Neuronal stem cell (in vitro differentiated cells): Measurements from ENCODE around the gene OR10D3.

Experiments used
- DNase-seq: peaks from one replicate; pipeline ENCODE4 v3.0.0-alpha.2; 2013; ENCODE audit warnings: low spot score
- H2AFZ ChIP-seq: one replicate; pipeline ENCODE4 v1.6.1; 2013; ENCODE audit warnings: mild to moderate bottlenecking, low read length, inconsistent platforms
- H2AK5ac ChIP-seq: 2 replicates; pipeline ENCODE4 v1.6.1; 2013; ENCODE audit warnings: low read depth, mild to moderate bottlenecking, inconsistent platforms, low read length, moderate library complexity, mixed read lengths
- H2BK120ac ChIP-seq: 2 replicates; pipeline ENCODE4 v1.6.1; 2013; ENCODE audit warnings: low read depth, mild to moderate bottlenecking, inconsistent platforms, low read length, moderate library complexity, mixed read lengths
- H2BK12ac ChIP-seq: one replicate; pipeline ENCODE4 v1.6.1; 2013; ENCODE audit warnings: low read length, inconsistent platforms
- H2BK15ac ChIP-seq: 2 replicates; pipeline ENCODE4 v1.6.1; 2013; ENCODE audit warnings: mild to moderate bottlenecking, low read length, inconsistent platforms, mixed read lengths
- H2BK5ac ChIP-seq: one replicate; pipeline ENCODE4 v1.6.1; 2013; ENCODE audit warnings: inconsistent platforms, mild to moderate bottlenecking, low read length, moderate library complexity
- H3K14ac ChIP-seq: one replicate; pipeline ENCODE4 v1.6.1; 2013; ENCODE audit warnings: low read length, inconsistent platforms
- H3K18ac ChIP-seq: 2 replicates; pipeline ENCODE4 v1.6.1; 2013; ENCODE audit warnings: low read length, inconsistent platforms
- H3K23ac ChIP-seq: 2 replicates; pipeline ENCODE4 v1.6.1; 2013; ENCODE audit warnings: low read depth, mild to moderate bottlenecking, mixed read lengths, low read length, inconsistent platforms; ENCODE audit not compliant: poor library complexity
- H3K27ac ChIP-seq: replicated peaks from 3 replicates; pipeline ENCODE4 v1.5.1; 2013; ENCODE audit warnings: low read length, inconsistent platforms
- H3K27me3 ChIP-seq, 3 experiments: 2 replicates each; pipeline ENCODE4 v1.6.1; 2013; ENCODE audit warnings: low read length in 3 of 3, mild to moderate bottlenecking in 2 of 3, inconsistent platforms in 1 of 3, low read depth in 1 of 3, mixed read lengths in 1 of 3, moderate library complexity in 1 of 3; ENCODE audit not compliant: control insufficient read depth in 3 of 3, insufficient read depth in 3 of 3
- H3K36me3 ChIP-seq, 2 donors: replicated peaks in 1 of 2; 2 replicates each; pipeline ENCODE4 v1.6.1; 2013; ENCODE audit warnings: low read length in 2 of 2; ENCODE audit not compliant: control insufficient read depth in 2 of 2, insufficient read depth in 2 of 2
- H3K4ac ChIP-seq: 2 replicates; pipeline ENCODE4 v1.6.1; 2013; ENCODE audit warnings: inconsistent platforms, mild to moderate bottlenecking, low read length, moderate library complexity
- H3K4me1 ChIP-seq, 2 donors: 1 replicate in 1 of 2; 2 replicates in 1 of 2; pipeline ENCODE4 v1.6.1; 2013; ENCODE audit warnings: low read length in 2 of 2, low read depth in 1 of 2; ENCODE audit not compliant: control insufficient read depth in 2 of 2, insufficient read depth in 1 of 2
- H3K4me2 ChIP-seq: one replicate; pipeline ENCODE4 v1.6.1; 2013; ENCODE audit warnings: mild to moderate bottlenecking, low read length, inconsistent platforms; ENCODE audit not compliant: insufficient read depth, poor library complexity, severe bottlenecking
- H3K4me3 ChIP-seq, 2 donors: 2 replicates each; pipeline ENCODE4 v1.5.1; 2013; ENCODE audit warnings: low read length in 2 of 2, mild to moderate bottlenecking in 2 of 2, inconsistent platforms in 1 of 2, moderate library complexity in 1 of 2
- H3K79me1 ChIP-seq: one replicate; pipeline ENCODE4 v1.6.1; 2013; ENCODE audit warnings: low read depth, mild to moderate bottlenecking, inconsistent platforms, low read length, moderate library complexity
- H3K9ac ChIP-seq: one replicate; pipeline ENCODE4 v1.6.1; 2013; ENCODE audit warnings: mild to moderate bottlenecking, low read depth, low read length, inconsistent platforms; ENCODE audit not compliant: poor library complexity
- H3K9me3 ChIP-seq, 2 donors: replicated peaks in 1 of 2; 2 replicates each; pipeline versions ENCODE3 to v1.6.1; 2013; ENCODE audit warnings: low read length in 2 of 2, mild to moderate bottlenecking in 2 of 2, inconsistent platforms in 1 of 2, low read depth in 1 of 2, mixed read lengths in 1 of 2, moderate library complexity in 1 of 2; ENCODE audit not compliant: control insufficient read depth in 2 of 2, insufficient read depth in 1 of 2
- H4K8ac ChIP-seq: one replicate; pipeline ENCODE4 v1.6.1; 2013; ENCODE audit warnings: low read depth, mild to moderate bottlenecking, inconsistent platforms, low read length, moderate library complexity
- H4K91ac ChIP-seq: one replicate; pipeline ENCODE4 v1.6.1; 2013; ENCODE audit warnings: low read length, low read depth, mild to moderate bottlenecking, inconsistent platforms; ENCODE audit not compliant: poor library complexity
- WGBS, 2 donors: extraction: QIAGEN DNeasy Blood & Tissue Kit; methylation state at CpG; one replicate each; pipeline ENCODE4 v1.1.7; 2013; ENCODE audit warnings: missing lambda C conversion rate in 2 of 2, mixed read lengths in 1 of 2; ENCODE audit not compliant: insufficient read length in 2 of 2, insufficient replicate concordance in 1 of 2; ENCODE audit errors: extremely low coverage in 2 of 2; 5-methylcytosine and 5-hydroxymethylcytosine counted together

The OR10D3 gene

GRCh38 chr11:124172101-124172500 lies 11.0 kb upstream of the OR10D3 start:
- Histone ChIP-seq H2BK12ac (no peak overlapping the region), H3K36me3 (no peaks in the 10 kb centered on the region), H3K4ac (no peak overlapping the region), H2BK120ac (no peak overlapping the region), H3K27me3 (no peaks in the 10 kb centered on the region), H2BK5ac (no peak overlapping the region), H3K4me2 (no peak overlapping the region), H3K4me1 (peaks cover 11 to 13% of the 10 kb centered on the region in 2 donors), H4K91ac (no peak overlapping the region), H2AK5ac (no peak overlapping the region), H2AFZ (no peak overlapping the region), H3K79me1 (no peaks in the 10 kb centered on the region), H3K9ac (no peak overlapping the region), H3K9me3 (no peaks in the 10 kb centered on the region), H3K23ac (no peak overlapping the region), H4K8ac (no peak overlapping the region), H3K27ac (no peak overlapping the region), H3K14ac (no peak overlapping the region), H3K18ac (no peak overlapping the region), H2BK15ac (no peak overlapping the region), H3K4me3 (no peak overlapping the region)
- no peak for DNase-seq
- no CpG with 5 or more reads among the region's 6 CpGs for WGBS, 2 donors

DNA sequence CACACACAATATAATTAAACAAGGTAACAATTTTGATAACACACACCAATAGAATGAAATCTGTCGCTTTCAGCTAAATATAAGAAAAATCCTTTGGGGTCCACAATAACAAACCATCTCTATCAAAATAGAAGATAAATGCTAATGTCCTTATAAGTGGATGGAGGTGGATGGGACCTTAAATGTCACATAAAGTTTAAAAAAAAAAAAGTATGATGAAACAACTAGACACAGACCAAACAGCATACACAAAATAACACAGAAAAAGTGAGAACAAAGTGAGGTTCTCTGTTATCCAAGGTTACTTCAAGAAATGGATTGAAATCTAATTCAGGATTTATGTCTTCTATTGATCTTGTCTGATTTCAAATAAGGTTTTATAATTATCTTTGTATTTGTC lies 10.5 kb upstream of the OR10D3 start:
- H3K14ac ChIP-seq, result no peak overlapping the region
- H2AFZ ChIP-seq, result peak overlapping the region; percentile 53
- H3K27ac ChIP-seq, result no peak overlapping the region
- H4K8ac ChIP-seq, result no peak overlapping the region
- no peak overlapping the region for H2BK5ac ChIP-seq
- no peak overlapping the region for H3K4me3 ChIP-seq
- H3K23ac ChIP-seq, result no peak overlapping the region
- H3K79me1 ChIP-seq, result no peaks in the 10 kb centered on the region
- no peak for DNase-seq
- no peak overlapping the region for H2BK15ac ChIP-seq
- H3K4me1 ChIP-seq, result peaks cover 9 to 11% of the 10 kb centered on the region in 2 donors
- H3K9me3 ChIP-seq, result no peaks in the 10 kb centered on the region
- H2BK12ac ChIP-seq, result no peak overlapping the region
- no peak overlapping the region for H4K91ac ChIP-seq
- no peak overlapping the region for H3K18ac ChIP-seq
- no CpG with 5 or more reads among the region's 1 CpG for WGBS, 2 donors
- no peak overlapping the region for H2BK120ac ChIP-seq
- H3K36me3 ChIP-seq, result no peaks in the 10 kb centered on the region
- no peak overlapping the region for H3K9ac ChIP-seq
- no peaks in the 10 kb centered on the region for H3K27me3 ChIP-seq
- no peak overlapping the region for H3K4ac ChIP-seq
- no peak overlapping the region for H3K4me2 ChIP-seq
- H2AK5ac ChIP-seq, result no peak overlapping the region

- WGBS, 2 donors, result no CpG with 5 or more reads among the region's 4 CpGs
- H2BK12ac ChIP-seq, result no peak overlapping the region
- H3K4me3 ChIP-seq, result no peak overlapping the region
- H3K23ac ChIP-seq, result no peak overlapping the region
- no peak overlapping the region for H4K91ac ChIP-seq
- no peak overlapping the region for H2AK5ac ChIP-seq
- H3K36me3 ChIP-seq, result no peaks in the 10 kb centered on the region
- peak overlapping the region; percentile 54 for H2AFZ ChIP-seq
- H3K27ac ChIP-seq, result peak overlapping the region; percentile 61
- no peak overlapping the region for H3K9ac ChIP-seq
- H2BK15ac ChIP-seq, result no peak overlapping the region
- peaks cover 4 to 8% of the 10 kb centered on the region in 2 donors for H3K4me1 ChIP-seq
- no peaks in the 10 kb centered on the region for H3K9me3 ChIP-seq
- H3K79me1 ChIP-seq, result no peaks in the 10 kb centered on the region
- H4K8ac ChIP-seq, result no peak overlapping the region
- peak overlapping the region; percentile 45 for H3K4me2 ChIP-seq
- no peak overlapping the region for H3K18ac ChIP-seq
- no peak overlapping the region for H2BK120ac ChIP-seq
- H3K27me3 ChIP-seq, result no peaks in the 10 kb centered on the region
- H3K14ac ChIP-seq, result no peak overlapping the region
- DNase-seq, result peak; percentile 77
- no peak overlapping the region for H3K4ac ChIP-seq
- H2BK5ac ChIP-seq, result no peak overlapping the region
Observed at GRCh38 chr11:124174001-124174583, 9.1 kb upstream of the OR10D3 start.

DNA sequence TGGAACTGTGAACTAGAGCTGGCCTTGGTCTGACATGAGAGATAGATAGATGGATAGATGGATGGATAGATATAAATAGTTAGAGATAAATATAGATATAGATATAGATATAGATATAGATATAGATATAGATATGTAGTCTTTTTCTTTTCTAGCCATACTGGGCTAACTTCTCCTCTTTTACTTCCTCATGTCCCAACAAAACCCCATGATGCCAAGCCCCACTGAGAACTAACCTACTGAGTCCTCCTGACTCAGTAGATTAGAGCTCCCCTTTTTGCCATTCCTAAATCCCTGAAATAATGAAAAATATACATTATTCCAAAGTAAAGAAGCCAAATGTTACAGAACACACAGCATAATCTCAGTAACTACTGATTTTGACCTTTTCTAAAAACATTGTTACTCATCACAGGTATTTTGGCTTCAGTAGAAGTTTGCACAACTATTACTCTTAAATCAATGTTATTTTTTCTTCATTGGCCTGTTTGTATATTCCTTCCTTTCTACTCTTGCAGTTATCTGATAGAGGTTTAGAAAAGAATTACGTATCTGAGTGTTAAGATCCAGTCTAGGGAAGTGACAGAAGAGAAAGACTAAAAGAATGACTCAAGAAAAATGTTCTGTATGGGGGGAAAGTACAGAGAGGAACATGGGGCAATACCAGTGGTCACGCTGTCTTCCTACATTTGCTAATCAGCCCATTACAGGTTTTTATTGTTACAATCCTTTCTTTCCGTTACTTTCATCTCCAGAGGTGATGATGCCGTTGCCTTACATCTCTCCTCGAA lies 6.0 kb upstream of the OR10D3 start:
- H3K18ac ChIP-seq, result no peak overlapping the region
- H3K14ac ChIP-seq, result no peak overlapping the region
- H3K4me2 ChIP-seq, result no peak overlapping the region
- no CpG with 5 or more reads among the region's 5 CpGs for WGBS, 2 donors
- H2AK5ac ChIP-seq, result no peak overlapping the region
- no peaks in the 10 kb centered on the region for H3K79me1 ChIP-seq
- H3K27me3 ChIP-seq, result no peaks in the 10 kb centered on the region
- no peak overlapping the region for H3K4me3 ChIP-seq
- no peak overlapping the region for H3K9ac ChIP-seq
- H3K23ac ChIP-seq, result no peak overlapping the region
- H2BK12ac ChIP-seq, result no peak overlapping the region
- H3K9me3 ChIP-seq, result no peaks in the 10 kb centered on the region
- no peak overlapping the region for H2AFZ ChIP-seq
- H2BK120ac ChIP-seq, result no peak overlapping the region
- H3K36me3 ChIP-seq, result no peaks in the 10 kb centered on the region
- H3K27ac ChIP-seq, result no peak overlapping the region
- peaks cover 4 to 6% of the 10 kb centered on the region in 2 donors for H3K4me1 ChIP-seq
- H4K8ac ChIP-seq, result no peak overlapping the region
- no peak overlapping the region for H3K4ac ChIP-seq
- H2BK5ac ChIP-seq, result no peak overlapping the region
- no peak overlapping the region for H4K91ac ChIP-seq
- H2BK15ac ChIP-seq, result no peak overlapping the region
- no peak for DNase-seq
